SJSA1 (cell line): Measurements from ENCODE around the gene CTAGE9. TPM values are rescaled to one million over a fixed set of nuclear protein-coding genes. Genes with fewer than 3 reads are reported as not detected.
A peak's percentile ranks its signal among the peaks of the same experiment; 100 is the strongest.
"Not testable (repeated sequence)": the region's sequence is repeated elsewhere in the genome, so short reads cannot be mapped to it uniquely, and the experiment has no call there.

ENCODE experiments used
- DNase-seq, 2 experiments: peaks; one replicate each; pipeline ENCODE4 v3.0.0-alpha.2; 2015 to 2020; ENCODE audit warnings: low spot score in 2 of 2, low read depth in 1 of 2
- H3K27ac ChIP-seq: fragments of 250-450 bp; sonication (Bioruptor Pico); 2 replicates; pipeline ENCODE4 v1.5.1; 2020; ENCODE audit warnings: mild to moderate bottlenecking, moderate library complexity
- H3K27me3 ChIP-seq: fragments of 250-450 bp; sonication (Bioruptor Pico); replicated peaks from 2 replicates; pipeline ENCODE4 v1.5.1; 2020; ENCODE audit warnings: mild to moderate bottlenecking, moderate library complexity
- H3K36me3 ChIP-seq: fragments of 250-450 bp; sonication (Bioruptor Pico); 2 replicates; pipeline ENCODE4 v1.5.1; 2020; ENCODE audit warnings: mild to moderate bottlenecking
- H3K4me1 ChIP-seq: fragments of 250-450 bp; sonication (Bioruptor Pico); replicated peaks from 2 replicates; pipeline ENCODE4 v1.6.1; 2021; ENCODE audit warnings: mild to moderate bottlenecking
- H3K4me3 ChIP-seq: fragments of 250-450 bp; sonication (Bioruptor Pico); 2 replicates; pipeline ENCODE4 v1.5.1; 2020; ENCODE audit warnings: mild to moderate bottlenecking
- H3K9me3 ChIP-seq: fragments of 250-450 bp; sonication (Bioruptor Pico); replicated peaks from 2 replicates; pipeline ENCODE4 v1.5.1; 2020; ENCODE audit warnings: mild to moderate bottlenecking
- total RNA-seq: library from RNA; depleted of rRNA; stranded (reverse); fragments of >200 nt; shearing (Covaris generic); gene quantifications from 2 replicates; pipeline ENCODE4 v1.2.3, GENCODE V29; 2014

The CTAGE9 gene
- total RNA-seq, 1 experiment from 2014 or later, result 0.26 TPM

DNA sequence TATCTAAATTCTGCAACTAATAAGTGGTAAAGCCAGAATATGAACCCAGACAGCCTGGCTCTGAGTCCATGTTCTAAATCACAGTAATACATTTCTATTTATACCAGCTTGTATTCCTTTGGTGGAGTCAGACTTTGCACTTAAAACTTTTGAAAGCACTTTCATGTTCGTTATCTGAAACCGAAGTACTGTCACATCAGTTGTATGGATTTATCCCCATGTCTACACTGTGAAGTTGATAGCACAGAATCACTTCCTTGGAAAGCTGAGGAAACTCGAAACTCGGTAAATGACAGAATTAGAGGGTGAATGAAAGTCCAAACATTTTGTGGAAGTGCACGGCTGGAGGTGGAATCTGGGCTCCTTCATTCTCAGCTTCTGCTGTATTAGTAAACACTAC, 28.3 kb upstream of the CTAGE9 start:
- Histone ChIP-seq H3K27ac (no peak overlapping the region), H3K9me3 (no peaks in the 10 kb centered on the region), H3K27me3 (no peaks in the 10 kb centered on the region), H3K4me3 (no peak overlapping the region), H3K36me3 (no peaks in the 10 kb centered on the region), H3K4me1 (peaks cover 7% of the 10 kb centered on the region)
- DNase-seq, result no peak

DNA sequence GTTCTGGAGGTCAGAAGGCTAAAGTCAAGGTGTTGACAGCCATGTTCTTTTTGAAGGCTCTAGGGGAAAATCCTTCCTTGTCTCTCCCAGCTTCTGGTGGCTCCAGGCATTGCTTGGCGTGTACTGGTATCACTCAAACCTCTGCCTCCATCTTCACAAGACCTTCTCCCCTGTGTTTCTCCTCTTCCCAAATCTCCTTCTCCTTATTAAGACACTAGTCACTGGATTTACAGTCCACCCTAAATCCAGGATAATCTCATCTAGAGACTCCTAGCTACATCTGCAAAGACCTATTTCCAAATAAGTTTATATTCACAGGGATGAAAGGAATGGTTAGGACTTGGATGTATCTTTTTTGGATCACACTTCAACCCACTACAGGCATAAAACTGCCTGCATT, 26.0 kb upstream of the CTAGE9 start:
- Histone ChIP-seq H3K27me3 (no peaks in the 10 kb centered on the region), H3K4me3 (no peak overlapping the region), H3K9me3 (no peaks in the 10 kb centered on the region), H3K4me1 (peaks cover 21% of the 10 kb centered on the region), H3K36me3 (no peaks in the 10 kb centered on the region), H3K27ac (no peak overlapping the region)
- no peak for DNase-seq

DNA sequence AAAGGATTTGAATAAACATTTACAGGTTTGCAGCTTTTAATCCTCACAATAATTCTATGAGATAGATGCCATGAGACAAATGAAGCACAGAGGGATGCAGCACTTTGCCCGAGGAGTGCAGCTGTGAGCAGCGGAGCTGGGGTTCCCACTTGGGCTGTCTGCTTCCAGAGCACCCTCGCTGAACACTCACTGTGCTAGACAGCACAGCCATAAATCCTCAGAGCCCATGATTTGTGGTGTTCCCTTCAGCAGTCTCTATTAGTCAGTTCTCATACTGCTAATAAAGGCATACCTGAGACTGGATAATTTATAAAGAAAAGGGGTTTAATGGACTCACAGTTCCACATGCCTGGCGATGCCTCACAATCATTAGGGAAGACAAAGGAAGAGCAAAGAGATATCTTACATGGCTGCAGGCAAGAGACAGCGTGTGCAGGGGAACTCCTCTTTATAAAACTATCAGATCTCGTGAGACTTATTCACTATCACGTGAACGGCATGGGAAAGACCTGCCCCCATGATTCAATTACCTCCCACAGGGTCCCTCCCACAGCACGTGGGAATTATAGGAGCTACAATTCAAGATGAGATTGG, 25.3 kb upstream of the CTAGE9 start:
- Histone ChIP-seq H3K4me1 (peaks cover 21% of the 10 kb centered on the region), H3K9me3 (no peaks in the 10 kb centered on the region), H3K36me3 (no peaks in the 10 kb centered on the region), H3K27me3 (no peaks in the 10 kb centered on the region), H3K4me3 (no peak overlapping the region), H3K27ac (no peak overlapping the region)
- no peak for DNase-seq

DNA sequence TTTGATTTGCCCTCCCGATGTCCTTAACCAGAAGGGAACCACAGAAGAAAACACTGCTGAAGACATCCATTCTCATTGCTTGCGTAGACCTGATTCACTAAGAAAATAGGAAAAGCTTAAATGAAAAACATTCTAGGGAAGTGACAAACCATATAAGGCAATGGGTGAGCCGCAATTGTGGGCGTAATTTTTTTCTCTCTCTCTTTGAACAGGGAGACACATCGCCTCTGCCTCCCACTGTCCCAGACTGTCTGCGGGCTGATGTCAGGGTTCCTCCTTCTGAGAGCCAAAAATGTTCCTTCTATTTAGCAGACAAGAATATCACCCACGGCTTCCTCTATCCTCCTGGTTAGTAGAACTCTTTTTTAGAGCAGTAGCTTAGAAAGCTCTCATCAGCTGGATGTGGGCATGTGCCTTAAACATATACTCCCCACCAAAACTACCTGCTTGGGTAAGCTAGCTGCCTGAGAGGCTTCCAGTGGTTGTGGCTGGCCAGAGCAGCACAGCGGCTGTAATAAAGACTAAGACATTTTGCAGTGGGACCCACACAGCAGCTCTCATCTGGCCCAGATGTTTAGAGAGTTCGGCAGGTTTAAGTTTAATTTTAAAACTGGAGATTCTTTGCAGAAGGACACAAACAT, 22.7 kb upstream of the CTAGE9 start:
- H3K4me1 ChIP-seq, result peaks cover 24% of the 10 kb centered on the region
- no peaks in the 10 kb centered on the region for H3K36me3 ChIP-seq
- H3K27me3 ChIP-seq, result no peaks in the 10 kb centered on the region
- peak overlapping the region; percentile 39; the same call in 1 of the 2 replicates for H3K27ac ChIP-seq
- DNase-seq, result peak; percentile 64 to 76
- H3K9me3 ChIP-seq, result no peaks in the 10 kb centered on the region
- no peak overlapping the region for H3K4me3 ChIP-seq

DNA sequence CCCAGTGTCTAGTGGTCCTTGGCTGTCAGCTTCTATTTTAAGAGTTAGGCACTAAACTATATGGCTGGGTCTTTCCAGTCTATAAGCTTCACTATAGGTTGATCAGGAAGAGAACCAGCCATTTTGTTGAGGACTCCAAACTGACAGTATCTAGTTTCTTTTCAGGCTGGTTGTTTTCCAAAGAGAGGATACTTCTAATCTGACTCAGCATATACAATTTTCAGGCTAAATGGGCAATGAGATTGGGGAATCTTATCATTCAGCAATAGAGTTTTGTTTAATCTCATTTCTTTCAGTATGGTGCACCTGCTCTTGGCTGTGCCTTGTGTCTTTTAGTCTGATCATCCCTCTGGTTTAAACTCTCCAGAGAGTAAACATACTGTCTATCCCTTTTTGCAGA, 20.4 kb upstream of the CTAGE9 start:
- H3K4me3 ChIP-seq, result no peak overlapping the region
- H3K27ac ChIP-seq, result no peak overlapping the region
- H3K36me3 ChIP-seq, result no peaks in the 10 kb centered on the region
- no peak for DNase-seq
- H3K27me3 ChIP-seq, result no peaks in the 10 kb centered on the region
- peaks cover 38% of the 10 kb centered on the region for H3K4me1 ChIP-seq
- no peaks in the 10 kb centered on the region for H3K9me3 ChIP-seq

DNA sequence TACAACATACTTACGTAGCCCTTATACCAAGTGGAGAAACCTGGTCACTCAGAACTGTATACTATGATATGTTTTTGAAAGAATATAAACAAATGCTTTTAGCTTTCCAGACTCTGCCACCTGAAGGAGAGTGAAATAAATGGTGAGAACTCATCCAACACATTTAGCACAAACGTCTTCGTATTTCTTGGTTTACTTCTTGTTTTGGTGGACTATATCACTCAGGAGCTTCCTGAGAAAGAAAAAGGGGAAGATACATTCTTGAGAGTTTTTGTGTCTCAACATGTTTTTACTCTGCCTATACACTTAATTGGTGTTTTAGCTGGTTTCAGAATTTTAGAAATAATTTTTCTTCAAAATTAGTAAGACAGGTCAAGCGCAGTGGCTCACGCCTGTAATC, 19.4 kb upstream of the CTAGE9 start:
- Histone ChIP-seq H3K36me3 (no peaks in the 10 kb centered on the region), H3K4me3 (no peak overlapping the region), H3K27ac (no peak overlapping the region), H3K27me3 (no peaks in the 10 kb centered on the region), H3K9me3 (no peaks in the 10 kb centered on the region), H3K4me1 (peaks cover 38% of the 10 kb centered on the region)
- DNase-seq, result no peak

DNA sequence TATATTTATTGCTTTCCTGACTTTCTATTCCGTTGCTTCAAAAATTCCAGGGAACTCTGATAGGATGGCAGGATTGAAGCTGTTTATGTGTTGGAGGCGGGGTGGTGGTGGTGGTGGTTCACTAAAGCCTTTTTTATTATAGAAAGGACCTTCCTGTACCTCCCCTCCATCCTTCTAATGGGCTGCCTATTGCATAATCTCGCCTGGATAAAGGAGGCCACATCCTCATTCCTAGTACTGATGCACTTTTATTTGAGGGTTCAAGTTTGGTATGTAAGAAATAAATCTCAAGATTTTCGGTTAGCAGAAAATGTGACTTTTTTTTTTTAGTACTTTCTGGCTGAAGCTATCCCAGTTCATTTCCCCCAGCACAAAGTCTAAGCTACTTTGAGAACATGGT, 18.7 kb upstream of the CTAGE9 start:
- H3K4me3 ChIP-seq, result no peak overlapping the region
- no peaks in the 10 kb centered on the region for H3K36me3 ChIP-seq
- no peak overlapping the region for H3K27ac ChIP-seq
- no peaks in the 10 kb centered on the region for H3K9me3 ChIP-seq
- H3K27me3 ChIP-seq, result no peaks in the 10 kb centered on the region
- DNase-seq, result no peak
- peaks cover 38% of the 10 kb centered on the region for H3K4me1 ChIP-seq

DNA sequence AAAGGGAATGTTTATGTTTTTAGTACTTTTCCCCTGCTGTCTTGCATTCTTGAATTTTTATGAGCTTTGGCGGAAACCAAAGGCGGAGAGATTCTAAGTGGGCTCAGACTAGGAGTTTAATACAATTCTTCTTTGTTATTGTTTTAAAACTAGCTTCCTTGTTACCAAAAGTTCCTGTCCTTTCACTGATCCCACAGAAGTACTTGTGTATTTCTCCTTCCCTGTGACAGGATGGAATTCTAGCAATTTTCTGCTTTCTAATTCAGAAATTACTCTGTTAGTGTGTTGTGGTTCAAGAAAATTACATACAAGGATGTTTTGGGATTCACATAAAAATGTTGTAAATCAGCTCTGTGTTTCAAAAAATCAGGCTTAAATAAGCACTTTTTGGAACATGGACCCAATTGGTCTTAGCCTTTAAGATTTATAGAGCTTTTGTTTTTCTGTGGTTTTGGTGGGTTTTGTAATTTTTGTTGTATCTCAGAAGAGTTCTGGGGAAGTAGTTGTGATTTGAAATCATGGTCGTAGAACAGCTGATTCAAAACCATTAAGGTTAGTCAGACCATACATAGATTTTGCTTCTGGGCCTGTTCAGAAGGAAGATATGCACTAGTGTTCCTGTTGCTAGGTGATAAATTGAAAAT, 17.6 kb upstream of the CTAGE9 start:
- H3K36me3 ChIP-seq, result no peaks in the 10 kb centered on the region
- DNase-seq, result peak in 1 of 2 experiments; percentile 76
- no peaks in the 10 kb centered on the region for H3K27me3 ChIP-seq
- H3K4me1 ChIP-seq, result peaks cover 31% of the 10 kb centered on the region
- no peaks in the 10 kb centered on the region for H3K9me3 ChIP-seq
- H3K4me3 ChIP-seq, result no peak overlapping the region
- peak overlapping the region; percentile 37 for H3K27ac ChIP-seq

DNA sequence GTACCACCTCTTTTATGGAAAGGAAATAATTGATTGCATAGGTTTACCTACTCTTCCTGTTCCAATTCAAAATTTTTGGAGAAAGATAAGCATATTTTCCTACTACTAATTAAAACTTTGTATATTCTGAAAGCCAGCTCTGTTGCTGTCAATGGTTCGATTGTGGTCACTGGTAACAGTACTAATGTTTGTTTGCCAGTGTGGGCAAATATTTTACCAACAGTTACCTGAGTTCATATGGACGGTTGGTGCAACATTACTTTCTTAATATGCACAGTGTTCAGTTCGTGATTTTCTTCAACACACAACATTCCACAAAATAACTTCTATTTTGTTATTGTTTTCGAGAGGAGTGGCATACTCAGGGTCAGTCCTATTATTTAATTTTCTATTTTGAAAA, 17.1 kb upstream of the CTAGE9 start:
- Histone ChIP-seq H3K9me3 (no peaks in the 10 kb centered on the region), H3K27me3 (no peaks in the 10 kb centered on the region), H3K4me1 (peaks cover 25% of the 10 kb centered on the region), H3K36me3 (no peaks in the 10 kb centered on the region), H3K27ac (peak overlapping the region; percentile 37), H3K4me3 (no peak overlapping the region)
- DNase-seq, result no peak

DNA sequence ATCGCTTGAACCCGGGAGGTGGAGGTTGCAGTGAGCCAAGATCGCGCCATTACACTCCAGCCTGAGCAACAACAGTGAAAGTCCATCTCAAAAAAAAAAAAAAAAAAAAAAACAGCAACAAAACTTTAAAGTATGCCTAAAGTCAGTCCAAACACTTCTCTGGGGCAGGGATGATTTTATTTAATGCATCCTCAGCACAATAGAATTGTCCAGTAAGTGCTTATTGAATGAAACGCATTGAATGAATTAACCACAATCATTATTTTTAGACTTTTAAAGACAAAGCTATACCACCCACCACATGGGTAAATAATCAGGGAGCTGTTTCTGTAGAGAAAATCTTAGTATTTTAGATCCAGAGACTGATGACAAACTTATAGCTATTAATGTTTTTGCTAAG, 16.6 kb upstream of the CTAGE9 start:
- no peaks in the 10 kb centered on the region for H3K27me3 ChIP-seq
- H3K27ac ChIP-seq, result peak overlapping the region; percentile 37
- H3K9me3 ChIP-seq, result no peaks in the 10 kb centered on the region
- DNase-seq, result peak in 1 of 2 experiments; percentile 62
- H3K4me3 ChIP-seq, result no peak overlapping the region
- no peaks in the 10 kb centered on the region for H3K36me3 ChIP-seq
- peaks cover 23% of the 10 kb centered on the region for H3K4me1 ChIP-seq

DNA sequence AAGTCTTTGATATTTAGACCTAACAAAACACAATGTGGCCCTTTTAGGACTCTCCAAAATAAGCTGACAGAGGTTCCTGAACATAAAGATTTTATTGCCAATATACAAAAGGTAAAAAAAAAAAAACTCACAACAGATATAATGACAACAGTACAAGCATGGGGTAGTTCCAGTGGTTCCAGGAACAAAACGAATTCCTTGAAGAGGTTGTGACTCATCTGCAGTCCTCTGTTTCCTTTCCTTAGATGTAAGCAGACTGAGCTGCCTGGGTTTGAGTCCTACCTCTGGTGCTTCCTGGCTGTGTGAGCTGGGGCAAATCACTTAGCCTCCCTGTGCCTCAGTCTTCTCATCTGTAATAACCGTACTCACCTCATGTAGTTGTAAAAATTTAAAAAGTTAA, 13.3 kb upstream of the CTAGE9 start:
- Histone ChIP-seq H3K36me3 (no peaks in the 10 kb centered on the region), H3K27ac (no peak overlapping the region), H3K4me1 (peaks cover 23% of the 10 kb centered on the region), H3K9me3 (no peaks in the 10 kb centered on the region), H3K4me3 (no peak overlapping the region), H3K27me3 (no peaks in the 10 kb centered on the region)
- peak in 1 of 2 experiments; percentile 21 for DNase-seq

DNA sequence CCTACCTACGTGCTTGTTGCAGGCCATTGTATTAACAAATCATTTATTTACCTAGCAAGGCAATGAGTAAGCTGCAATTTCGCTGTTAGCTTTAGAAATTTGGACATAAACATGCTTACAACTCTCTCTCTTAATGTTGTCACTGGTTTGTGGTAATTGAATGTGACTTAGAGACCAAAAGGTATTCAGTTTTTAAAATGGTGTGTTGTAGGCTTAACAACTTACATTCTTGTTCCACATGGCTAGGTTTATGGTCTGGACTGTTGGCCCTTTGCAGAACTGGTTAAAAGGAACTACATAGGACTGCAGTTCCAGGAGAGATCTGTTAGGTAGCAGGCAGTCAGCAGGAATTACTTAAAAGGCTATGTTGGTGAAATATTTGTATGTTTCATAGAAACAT, 10.3 kb upstream of the CTAGE9 start:
- no peak for DNase-seq
- no peak overlapping the region for H3K27ac ChIP-seq
- H3K4me1 ChIP-seq, result 0 out of 2 replicates have a peak, but pooled peaks cover 3% of the 10 kb centered on the region
- H3K4me3 ChIP-seq, result no peak overlapping the region
- no peaks in the 10 kb centered on the region for H3K36me3 ChIP-seq
- H3K27me3 ChIP-seq, result no peaks in the 10 kb centered on the region
- H3K9me3 ChIP-seq, result no peaks in the 10 kb centered on the region

DNA sequence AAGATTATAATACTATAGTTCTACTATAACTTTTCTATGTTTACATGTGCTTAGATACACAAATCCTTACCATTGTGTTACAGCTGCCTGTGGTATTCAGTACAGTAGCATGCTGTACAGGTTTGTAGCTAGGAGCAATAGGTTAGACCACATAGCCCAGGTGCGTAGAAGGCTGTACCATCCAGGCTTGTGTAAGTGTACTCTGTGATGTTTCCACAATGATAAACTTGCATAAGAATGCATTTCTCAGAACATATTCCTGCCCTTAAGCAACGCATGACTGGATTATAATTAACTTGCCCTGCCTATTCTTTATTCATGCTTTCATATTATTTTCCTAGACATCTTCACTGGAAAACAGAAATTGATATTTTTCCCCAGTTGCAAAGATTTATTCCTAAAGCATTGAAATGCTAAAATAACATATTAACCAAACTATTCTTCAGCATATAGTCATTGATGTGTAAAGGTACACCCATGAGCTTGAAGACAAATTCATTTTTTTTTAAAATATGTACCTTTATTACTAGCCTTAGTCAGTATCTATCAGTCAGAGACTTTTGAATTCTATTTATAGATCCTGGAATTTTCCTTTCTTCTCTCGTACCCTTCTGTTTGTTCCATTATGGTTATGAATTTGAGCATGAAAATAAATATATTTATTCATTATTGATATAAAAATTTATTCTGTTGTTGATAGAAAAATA, 7.2 kb upstream of the CTAGE9 start:
- no peak for DNase-seq
- Histone ChIP-seq H3K9me3 (no peaks in the 10 kb centered on the region), H3K36me3 (no peaks in the 10 kb centered on the region), H3K4me3 (no peak overlapping the region), H3K4me1 (0 out of 2 replicates have a peak, but pooled peaks cover 3% of the 10 kb centered on the region), H3K27ac (no peak overlapping the region), H3K27me3 (no peaks in the 10 kb centered on the region)

DNA sequence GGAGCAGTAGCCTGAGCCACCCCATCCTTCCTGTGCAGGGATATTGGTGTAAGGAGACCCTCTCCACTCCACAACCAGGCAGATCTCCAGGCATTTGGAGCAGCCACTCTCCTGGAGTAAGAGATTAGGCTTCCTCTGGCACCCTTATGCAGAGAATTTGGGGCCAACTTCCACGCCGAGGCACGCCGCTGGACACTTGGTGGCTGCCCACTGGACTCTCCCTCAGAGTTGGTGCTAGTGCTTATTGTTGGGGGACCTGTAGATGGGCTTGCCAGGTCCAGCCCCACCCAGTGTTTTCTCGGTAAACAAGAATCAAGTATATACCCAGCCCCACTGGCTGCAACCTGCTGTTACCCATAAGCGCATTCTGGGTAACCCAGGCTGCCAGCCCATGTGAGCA, 4.8 kb upstream of the CTAGE9 start:
- H3K9me3 ChIP-seq, DNase-seq, H3K4me3 ChIP-seq, H3K4me1 ChIP-seq, H3K27me3 ChIP-seq, H3K36me3 ChIP-seq, H3K27ac ChIP-seq: not testable (repeated sequence)
